Cardiac fibroblast (primary cell): ENCODE results near the gene ETFA.
A peak's percentile ranks its signal among the peaks of the same experiment; 100 is the strongest.
"Not testable (repeated sequence)": the region's sequence is repeated elsewhere in the genome, so short reads cannot be mapped to it uniquely, and the experiment has no call there.

Experiments used
- DNase-seq, 2 donors: peaks; one replicate each; pipeline versions ENCODE4 v3.0.0 to v3.0.0-alpha.2; 2010; ENCODE audit warnings: low read depth in 2 of 2
- H3K4me3 ChIP-seq, 2 donors: replicated peaks in 1 of 2; 1 replicate in 1 of 2; 2 replicates in 1 of 2; pipeline ENCODE4 v1.5.1; 2011; ENCODE audit warnings: low read depth in 2 of 2, low read length in 2 of 2, mild to moderate bottlenecking in 2 of 2, moderate library complexity in 1 of 2
- CTCF ChIP-seq: IDR thresholded peaks from one replicate; pipeline ENCODE4 v1.5.1; 2011; ENCODE audit warnings: low read depth, mild to moderate bottlenecking, low read length, inconsistent platforms

ETFA gene

DNA sequence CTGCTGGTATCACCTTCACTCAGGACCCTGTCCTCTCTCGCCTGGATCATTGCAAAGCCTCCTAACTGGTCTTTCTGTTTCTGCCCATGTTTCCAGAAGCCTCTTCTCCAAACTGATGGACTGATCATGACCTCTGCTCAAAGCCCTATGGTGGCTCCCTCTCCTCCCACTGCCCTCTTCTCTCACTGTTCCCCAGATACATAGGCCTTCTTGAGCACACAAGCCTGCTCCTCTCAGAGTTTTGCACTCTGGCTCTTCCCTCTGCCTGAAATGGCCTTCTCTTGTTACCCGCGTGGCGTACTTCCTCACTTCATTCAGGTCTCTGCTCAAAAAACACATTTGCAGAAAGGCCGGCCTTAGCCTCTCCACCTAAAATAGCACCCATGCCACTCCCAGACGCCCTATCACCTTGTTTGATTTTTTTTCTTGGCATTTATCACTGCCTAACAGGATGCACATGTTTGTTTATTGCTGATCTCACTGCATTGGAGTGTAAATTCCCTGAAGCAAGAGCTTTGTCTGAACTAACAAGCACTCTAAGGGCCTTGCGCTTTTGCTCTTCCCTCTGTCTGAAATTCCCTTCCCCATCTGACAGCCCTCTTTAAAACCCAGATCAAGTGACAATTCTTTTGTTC lies 1.4 kb upstream of the ETFA start:
- DNase-seq = peak in 1 of 2 donors; percentile 68
- H3K4me3 ChIP-seq = no peak overlapping the region

GRCh38 chr15:76310475-76311099 lies 682 bp downstream of the ETFA start:
- no peak for DNase-seq
- peak overlapping the region; percentile 91 to 95 for H3K4me3 ChIP-seq
- no peak for TF ChIP-seq CTCF

More for the DNA sequence above, 1.4 kb upstream of the ETFA start:
- TF ChIP-seq CTCF = no peak

GRCh38 chr15:76309601-76310330 lies 1.5 kb downstream of the ETFA start:
- TF ChIP-seq CTCF = no peak
- peak overlapping the region; percentile 91 to 95 for H3K4me3 ChIP-seq
- peak; percentile 16 to 47 for DNase-seq

- DNase-seq = no peak
- no peak overlapping the region for H3K4me3 ChIP-seq
- TF ChIP-seq CTCF = no peak
These were observed 7.4 kb downstream of the ETFA start for GRCh38 chr15:76303909-76304308.

DNA sequence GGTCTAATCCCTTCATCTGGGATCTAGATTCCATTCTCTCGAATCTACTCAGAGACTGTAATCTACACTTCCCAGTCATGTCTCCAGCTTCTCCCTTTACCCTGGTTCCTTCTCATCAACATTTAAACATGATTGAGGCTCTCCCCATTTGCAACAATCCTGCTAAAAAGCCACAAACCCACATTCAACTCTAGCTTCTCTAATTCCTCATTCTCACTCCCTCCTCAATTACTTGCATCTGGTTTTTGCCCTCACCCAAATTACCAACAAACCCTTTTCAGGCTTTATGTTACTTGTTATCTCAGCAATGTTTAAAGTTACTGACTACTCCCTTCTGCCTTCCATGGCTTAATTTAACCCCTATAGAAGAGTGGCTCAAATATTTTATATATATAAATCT lies 11.5 kb downstream of the ETFA start:
- no peak for DNase-seq
- no peak overlapping the region for H3K4me3 ChIP-seq
- TF ChIP-seq CTCF = no peak

DNA sequence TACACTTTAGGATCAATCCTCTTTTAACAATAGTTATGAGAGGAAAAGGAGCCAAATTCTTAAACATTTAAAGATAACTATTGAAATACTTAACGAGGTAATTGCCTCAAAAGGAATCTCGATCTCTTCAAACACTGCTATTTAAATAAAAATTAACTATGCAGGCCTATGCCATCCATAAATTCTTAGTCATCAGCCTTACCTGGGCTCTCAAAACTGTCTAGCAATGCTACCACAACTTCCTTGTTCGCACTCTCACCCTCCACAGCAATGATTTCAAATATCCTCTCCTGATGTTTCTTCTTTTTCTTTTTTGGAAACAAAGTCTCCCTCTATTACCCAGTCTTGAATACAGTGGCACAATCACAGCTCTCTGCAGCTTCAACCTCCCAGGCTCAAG lies 12.3 kb downstream of the ETFA start:
- DNase-seq = no peak
- no peak overlapping the region for H3K4me3 ChIP-seq
- TF ChIP-seq CTCF = no peak

DNA sequence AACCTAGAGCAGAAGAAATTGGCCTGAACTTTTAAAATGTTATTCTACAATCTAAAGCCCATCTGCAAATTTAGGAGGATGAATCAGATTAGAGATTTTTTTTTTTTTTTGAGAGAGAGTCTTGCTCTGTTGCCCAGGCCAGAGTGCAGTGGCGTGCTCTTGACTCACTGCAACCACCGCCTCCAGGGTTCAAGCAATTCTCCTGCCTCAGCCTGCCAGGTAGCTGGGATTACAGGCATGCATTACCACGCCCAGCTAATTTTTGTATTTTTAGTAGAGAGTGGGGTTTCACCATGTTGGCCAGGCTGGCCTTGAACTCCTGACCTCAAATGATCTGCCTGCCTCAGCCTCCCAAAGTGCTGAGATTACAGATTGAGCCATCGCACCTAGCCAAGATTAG lies 13.3 kb downstream of the ETFA start:
- DNase-seq, H3K4me3 ChIP-seq: not testable (repeated sequence)
